HG02678 (cell line): ENCODE measurements around the gene ACYP2.
"Not testable (repeated sequence)": the region's sequence is repeated elsewhere in the genome, so short reads cannot be mapped to it uniquely, and the experiment has no call there.

ENCODE experiments used
- ATAC-seq: cut with Tn5 transposase; IDR thresholded peaks from one replicate; pipeline ENCODE4 v1.9.1; 2021; ENCODE audit warnings: mild to moderate bottlenecking, moderate library complexity; ENCODE audit not compliant: unreplicated experiment

ACYP2 gene

DNA sequence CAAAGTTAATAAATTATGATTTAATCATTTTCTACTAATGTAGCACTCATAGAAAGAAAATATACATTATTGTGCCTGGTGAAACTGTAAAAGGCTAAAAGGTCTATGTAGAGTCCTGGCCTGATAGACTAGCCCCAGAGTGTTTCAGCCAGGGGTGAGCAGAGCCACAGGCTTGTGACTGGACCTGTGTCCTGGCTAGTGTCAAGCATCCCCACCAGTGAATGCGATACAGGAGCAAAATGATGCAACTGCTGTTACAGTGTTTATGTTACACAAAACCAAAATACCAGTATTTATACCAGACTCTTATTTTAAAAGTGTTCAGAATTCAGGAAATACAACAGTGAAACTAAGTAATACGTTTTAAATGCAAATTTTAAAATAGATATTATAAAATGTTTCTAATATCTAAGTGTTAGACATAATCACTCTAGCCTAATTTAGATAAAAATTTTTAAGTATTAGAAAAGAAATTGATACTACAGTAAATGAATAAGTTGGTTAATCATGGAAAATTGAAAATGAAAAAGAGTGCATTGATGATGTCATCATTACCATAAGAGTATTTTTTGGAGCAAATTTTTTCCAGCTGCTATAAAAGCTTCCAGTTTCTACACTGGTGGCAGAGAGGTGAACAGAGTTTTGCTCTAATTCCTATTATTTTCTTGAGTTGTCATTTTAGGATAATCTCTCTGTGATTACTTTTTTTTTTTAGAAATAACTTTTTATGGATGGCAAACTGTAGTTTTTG lies 146.8 kb downstream of the ACYP2 start:
- no peak for ATAC-seq

- not testable (repeated sequence) for ATAC-seq
These were observed 149.7 kb downstream of the ACYP2 start for GRCh38 chr2:54265081-54265480.

DNA sequence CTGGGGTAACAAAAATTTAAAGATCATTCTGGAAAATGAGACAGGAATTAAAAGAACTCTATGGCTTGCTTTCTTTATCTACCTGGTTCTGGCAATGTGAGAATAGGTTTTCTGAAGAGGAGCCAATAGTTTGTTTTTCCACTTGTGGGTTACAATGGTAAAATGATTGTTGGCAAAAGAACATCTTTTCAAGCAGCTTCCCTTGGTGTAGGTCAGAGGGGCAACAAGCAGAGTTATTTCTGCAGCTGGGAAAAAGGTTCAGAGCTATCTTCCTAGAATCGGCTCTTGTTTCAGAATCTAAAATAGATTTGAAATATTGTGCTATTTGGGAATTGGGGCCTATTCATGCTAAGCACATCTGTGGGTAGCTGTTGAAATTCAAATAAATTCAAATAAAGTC lies 152.2 kb downstream of the ACYP2 start:
- ATAC-seq = no peak

GRCh38 chr2:54271189-54271588 lies 155.8 kb downstream of the ACYP2 start:
- no peak for ATAC-seq

DNA sequence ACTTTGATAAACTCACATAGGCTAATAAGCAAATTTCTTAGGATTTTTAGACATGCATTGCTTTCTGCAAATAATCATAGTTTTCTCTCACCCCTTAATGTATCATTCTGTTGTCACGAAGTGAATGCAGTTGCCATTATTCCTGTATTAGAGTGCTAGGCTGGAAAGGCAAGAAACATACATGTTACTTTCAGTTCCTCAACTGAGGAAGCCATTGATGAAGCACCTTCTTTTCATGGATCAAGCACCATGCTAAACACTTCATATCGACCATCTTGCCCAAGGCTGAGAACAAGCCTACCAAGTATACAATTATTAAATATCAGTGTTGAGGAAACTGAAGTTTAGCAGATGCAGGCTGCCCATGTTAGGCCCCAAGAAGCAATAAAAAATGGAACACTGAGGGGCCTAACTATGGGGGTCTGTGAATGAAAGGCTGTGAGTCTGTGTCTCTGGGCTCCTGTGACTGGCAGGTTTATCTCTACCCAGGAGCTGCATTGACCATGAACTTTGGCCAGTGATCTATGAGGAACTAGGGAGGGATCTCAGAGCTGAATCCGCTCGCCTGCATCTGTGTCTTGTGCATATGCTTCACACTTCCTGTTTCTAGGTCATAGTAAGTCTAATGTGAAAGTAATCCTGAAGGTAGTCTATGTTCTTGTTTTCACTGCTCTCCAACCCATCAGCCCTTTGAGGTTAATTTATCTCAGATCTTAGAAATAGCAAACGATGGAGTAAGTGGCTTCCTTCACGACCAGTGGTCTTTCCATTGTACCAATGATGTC lies 156.6 kb downstream of the ACYP2 start:
- ATAC-seq = peak; percentile 94

- ATAC-seq = no peak
These were observed 159.4 kb downstream of the ACYP2 start for GRCh38 chr2:54274781-54275242.

GRCh38 chr2:54275541-54275940 lies 160.1 kb downstream of the ACYP2 start:
- ATAC-seq = no peak

GRCh38 chr2:54279385-54279784 lies 164.0 kb downstream of the ACYP2 start:
- ATAC-seq = no peak

DNA sequence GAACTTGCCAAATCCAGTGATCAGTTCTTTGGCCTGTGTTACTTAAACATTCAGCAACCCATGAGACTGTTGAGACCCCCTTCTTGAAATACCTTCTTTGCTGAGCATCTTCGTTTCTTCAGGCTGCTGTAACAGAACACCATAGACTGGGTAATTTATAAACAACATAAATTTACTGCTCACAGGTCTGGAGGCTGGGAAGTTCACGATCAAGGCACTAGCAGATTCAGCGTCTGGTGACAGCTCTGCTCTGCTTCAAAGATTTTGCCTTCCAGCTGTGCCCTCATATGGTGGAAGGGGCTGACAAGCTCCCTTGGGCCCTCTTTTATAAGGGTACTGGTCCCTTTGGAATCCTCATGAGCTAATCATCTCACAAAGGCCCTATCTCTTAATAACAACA lies 169.4 kb downstream of the ACYP2 start:
- ATAC-seq = no peak

DNA sequence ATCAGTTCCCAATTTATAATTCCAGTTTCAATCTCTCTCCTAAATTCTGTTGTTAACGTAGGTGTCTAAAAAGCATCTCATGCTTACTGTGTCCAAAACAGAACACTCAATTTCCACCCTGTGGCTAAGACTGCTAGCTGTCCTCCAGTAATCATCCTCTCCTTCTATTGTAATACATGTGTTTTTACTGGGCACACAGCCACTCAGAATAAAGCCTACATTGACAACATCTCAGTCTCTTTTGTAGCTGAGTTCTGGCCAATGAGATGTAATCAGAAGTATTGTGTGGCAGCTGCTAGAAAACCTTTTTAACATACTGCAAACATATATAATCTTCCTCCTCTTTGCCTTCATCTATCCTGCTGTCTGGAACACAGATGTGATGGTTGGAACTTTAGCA lies 170.0 kb downstream of the ACYP2 start:
- ATAC-seq = no peak

GRCh38 chr2:54287532-54287931 lies 172.1 kb downstream of the ACYP2 start:
- ATAC-seq = no peak

DNA sequence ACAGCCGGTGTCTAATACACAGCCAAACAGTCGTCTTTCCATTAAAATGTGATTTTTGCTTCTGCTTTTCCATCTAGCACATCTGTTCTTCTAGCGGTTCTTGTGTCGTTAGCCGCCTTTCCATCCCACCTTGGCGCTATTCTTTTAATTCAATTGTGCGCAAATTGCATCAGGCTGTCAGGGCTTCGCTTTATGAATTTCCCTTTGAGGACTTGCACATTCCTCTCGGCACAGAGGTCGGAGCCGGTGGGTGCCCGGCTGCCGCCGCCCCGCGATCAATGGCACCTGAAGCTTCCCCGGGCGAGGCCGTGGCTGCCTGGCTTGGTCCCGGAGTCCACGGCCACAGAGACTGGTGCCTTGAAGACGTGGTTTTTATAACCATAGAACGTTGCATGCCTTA lies 174.5 kb downstream of the ACYP2 start:
- ATAC-seq = no peak

DNA sequence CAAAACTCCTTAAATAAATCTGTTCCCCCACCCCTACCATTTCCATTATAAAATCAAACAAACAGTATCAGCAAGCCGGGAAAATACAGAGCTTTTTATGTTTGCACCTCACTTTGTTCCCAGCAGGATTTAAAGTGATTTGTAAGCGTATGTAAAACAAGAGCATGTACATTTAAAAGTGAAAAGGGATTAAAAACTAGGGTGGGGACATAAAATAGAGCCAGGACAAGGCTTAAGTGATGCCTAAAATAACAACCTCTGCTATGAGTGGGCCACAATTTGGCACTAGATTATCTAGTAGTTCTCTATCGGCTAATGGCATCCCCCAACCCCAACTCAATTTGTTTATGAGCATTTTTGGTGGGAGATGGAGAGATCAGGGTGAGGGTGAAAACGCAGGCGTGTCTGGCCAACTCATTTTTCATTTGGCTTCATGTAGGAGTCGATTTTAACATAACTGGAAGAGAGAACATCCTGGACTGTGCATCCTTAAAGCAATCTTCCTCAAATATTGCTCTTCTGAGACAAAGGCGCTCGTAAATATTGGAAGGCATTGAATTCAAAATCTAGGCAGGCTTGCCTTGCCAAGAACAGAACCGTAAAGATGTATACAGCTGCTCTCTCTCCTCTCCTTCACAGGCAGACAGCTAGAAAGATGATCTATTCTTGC lies 175.1 kb downstream of the ACYP2 start:
- no peak for ATAC-seq

GRCh38 chr2:54294665-54295064 lies 179.2 kb downstream of the ACYP2 start:
- ATAC-seq = not testable (repeated sequence)

GRCh38 chr2:54295911-54296310 lies 180.5 kb downstream of the ACYP2 start:
- ATAC-seq = no peak

DNA sequence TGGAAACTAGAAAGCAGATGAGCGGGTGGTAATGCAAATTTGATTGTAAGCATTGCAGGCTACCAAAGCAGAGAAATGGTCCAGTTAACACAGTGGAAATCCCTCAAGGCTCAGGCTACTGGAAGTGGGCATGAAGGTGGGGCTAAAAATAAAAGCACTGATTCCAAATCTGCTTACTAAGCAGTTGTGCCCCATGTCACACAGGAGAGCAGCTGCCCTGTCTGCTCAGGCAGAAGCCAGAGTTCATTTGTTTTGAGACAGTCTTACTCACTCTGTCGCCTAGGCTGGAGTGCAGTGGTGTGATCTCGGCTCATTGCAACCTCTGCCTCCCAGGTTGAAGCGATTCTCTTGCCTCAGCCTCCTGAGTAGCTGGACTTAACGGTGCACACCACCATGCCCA lies 183.1 kb downstream of the ACYP2 start:
- ATAC-seq = no peak

DNA sequence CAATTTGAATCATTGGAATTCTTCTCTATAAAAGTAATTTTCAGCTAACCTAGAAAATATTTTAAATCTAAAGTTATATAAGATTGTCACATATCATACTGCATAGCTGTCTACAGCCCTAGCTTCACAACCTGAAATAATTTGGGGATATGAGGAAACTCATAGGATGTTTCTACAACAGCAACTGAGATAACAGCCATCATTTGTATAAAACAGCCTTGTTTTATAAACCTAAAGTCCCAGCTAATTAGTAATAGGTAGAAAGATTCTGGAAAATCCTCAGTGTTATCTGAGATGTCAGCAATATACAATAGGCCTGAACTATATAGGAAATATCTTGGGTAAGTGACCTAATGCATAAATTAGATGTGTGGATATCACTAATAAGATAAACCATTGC lies 188.2 kb downstream of the ACYP2 start:
- ATAC-seq = no peak

- no peak for ATAC-seq
These were observed 191.1 kb downstream of the ACYP2 start for GRCh38 chr2:54306556-54306955.

DNA sequence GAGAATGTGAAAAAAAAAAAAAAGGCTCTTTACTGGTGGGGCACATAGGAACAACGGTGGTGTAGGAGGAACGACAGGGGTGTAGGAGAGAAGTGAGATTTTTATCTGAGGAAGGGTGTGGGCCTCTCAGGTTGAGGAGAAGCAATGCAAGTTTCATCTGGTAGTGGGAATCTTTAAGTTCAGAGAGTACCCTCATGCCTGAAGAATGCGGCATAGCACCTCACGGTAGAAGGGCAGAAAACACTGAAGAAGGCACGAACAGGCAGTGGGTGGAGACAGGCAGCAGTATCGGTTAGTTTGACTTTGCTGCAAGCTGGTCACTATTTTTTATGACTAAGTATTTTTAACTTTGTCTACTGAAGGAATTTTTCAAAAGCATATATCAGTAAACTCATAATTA lies 192.8 kb downstream of the ACYP2 start:
- no peak for ATAC-seq

GRCh38 chr2:54308782-54309181 lies 193.4 kb downstream of the ACYP2 start:
- ATAC-seq = no peak

DNA sequence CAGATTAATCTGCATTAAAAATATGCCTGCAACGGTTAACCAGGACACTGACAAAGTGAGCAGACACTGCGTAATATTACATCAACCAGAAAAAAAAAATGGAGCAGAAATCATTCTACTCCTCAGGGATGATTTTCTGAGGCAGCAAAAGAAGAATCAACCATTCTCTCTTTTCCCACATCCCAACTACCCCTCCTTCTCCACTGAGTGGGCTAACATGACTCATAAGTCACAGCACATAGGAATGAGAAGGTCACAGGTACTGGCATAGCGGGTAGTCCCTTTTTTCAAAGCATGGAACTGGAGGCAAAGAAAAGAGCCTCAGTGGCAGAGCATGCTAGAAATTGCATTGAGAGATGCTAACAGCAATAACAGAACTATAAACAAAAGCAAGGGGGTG lies 194.9 kb downstream of the ACYP2 start:
- no peak for ATAC-seq

GRCh38 chr2:54310961-54311360 lies 195.5 kb downstream of the ACYP2 start:
- no peak for ATAC-seq
